NCI-H146 treated with DMSO at 0.1 percent for 48 hours (cell line): Measurements from ENCODE around the gene TMEM271.
"Not testable (repeated sequence)": the region's sequence is repeated elsewhere in the genome, so short reads cannot be mapped to it uniquely, and the experiment has no call there.

Experiments used
- DNase-seq: peaks from one replicate; lab custom pipeline; 2025; ENCODE audit not compliant: unreplicated experiment; lab: John Stamatoyannopoulos, UW

The TMEM271 gene

DNA sequence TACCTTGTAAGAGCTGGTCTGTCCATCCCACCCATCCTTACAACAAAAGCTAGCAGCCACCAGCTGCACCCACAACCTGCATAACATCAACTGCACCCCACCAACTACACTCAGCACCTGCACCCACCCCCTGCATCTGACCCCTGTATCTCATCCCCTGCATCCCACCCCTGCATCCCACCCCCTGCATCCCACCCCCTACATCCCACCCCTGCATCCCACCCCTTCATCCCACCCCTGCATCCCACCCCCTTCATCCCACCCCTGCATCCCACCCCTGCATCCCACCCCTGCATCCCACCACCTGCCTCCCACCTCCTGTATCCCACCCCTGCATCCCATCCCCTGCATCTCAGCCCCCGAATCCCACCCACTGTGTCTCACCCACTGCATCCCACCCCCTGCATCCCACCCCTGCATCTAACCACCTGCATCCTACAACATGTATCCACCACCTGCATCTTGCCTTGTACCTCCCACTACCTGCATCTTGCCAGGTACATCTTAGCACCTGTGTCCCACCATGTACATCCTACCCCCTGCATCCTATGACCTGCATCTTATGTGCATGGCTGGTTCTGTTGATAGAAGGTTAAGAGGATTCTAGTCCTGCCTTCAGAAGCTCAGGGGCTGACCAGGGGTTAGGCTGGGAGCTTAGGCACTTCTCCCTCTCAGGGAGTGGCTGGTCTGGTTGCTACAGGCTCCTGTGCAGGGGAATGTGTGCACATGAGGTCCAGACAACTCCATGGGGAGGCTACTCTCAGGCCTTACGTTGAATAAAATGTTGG is 9.4 kb downstream of the TMEM271 start:
- no peak for DNase-seq

DNA sequence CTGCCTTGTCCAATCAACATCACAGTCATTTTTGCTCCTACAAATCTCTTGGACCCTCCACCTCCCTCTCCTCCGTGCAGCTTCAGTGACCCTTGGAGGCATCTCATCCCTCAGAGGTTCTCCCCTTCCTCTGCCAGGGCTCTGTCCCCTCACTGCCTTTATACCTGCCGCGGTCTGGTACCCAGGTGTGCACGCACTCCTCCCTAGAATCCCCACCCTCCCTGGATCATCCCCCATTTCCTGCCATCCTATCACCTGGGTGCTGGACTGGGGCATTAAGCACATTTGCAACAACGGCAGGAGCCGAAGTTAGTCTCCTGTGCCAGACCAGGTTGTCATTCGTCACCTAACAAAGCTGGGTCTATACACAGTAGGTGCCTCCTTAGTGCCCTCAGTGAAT is 10.1 kb downstream of the TMEM271 start:
- DNase-seq = no peak

DNA sequence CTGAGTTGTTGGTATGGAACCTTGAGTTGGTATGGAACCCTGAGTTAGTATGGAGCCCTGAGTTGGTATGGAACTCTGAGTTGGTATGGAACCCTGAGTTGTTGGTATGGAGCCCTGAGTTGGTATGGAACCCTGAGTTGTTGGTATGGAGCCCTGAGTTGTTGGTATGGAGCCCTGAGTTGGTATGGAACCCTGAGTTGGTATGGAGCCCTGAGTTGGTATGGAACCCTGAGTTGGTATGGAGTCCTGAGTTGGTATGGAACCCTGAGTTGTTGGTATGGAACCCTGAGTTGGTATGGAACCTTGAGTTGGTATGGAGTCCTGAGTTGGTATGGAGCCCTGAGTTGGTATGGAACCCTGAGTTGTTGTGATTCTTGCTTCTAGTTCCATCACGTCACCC is 10.5 kb downstream of the TMEM271 start:
- not testable (repeated sequence) for DNase-seq

DNA sequence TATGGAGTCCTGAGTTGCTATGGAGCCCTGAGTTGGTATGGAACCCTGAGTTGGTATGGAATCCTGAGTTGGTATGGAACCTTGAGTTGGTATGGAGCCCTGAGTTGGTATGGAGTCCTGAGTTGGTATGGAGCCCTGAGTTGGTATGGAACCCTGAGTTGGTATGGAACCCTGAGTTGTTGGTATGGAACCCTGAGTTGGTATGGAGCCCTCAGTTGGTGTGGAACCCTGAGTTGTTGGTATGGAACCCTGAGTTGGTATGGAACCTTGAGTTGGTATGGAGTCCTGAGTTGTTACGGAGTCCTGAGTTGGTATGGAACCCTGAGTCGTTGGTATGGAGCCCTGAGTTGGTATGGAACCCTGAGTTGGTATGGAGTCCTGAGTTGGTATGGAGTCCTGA is 13.6 kb downstream of the TMEM271 start:
- DNase-seq = not testable (repeated sequence)

DNA sequence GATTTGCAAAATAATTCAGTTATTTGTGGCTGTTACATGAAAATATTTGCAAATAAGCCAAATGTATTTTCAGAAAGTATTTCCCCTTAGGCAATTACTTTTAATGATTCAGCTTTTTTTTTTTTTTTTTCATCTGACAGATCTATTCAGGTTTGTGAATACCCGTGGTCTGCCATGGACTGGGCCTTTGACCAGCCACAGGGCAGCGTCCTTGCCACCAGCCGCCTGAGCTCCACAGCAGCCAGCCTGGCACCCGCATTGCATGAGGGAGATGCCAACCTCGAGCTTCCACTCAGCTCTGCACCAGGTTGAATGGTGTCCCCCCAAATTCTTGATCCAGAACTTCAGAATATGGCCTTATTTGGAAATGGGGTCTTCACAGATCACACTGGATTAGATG is 14.7 kb downstream of the TMEM271 start:
- no peak for DNase-seq

DNA sequence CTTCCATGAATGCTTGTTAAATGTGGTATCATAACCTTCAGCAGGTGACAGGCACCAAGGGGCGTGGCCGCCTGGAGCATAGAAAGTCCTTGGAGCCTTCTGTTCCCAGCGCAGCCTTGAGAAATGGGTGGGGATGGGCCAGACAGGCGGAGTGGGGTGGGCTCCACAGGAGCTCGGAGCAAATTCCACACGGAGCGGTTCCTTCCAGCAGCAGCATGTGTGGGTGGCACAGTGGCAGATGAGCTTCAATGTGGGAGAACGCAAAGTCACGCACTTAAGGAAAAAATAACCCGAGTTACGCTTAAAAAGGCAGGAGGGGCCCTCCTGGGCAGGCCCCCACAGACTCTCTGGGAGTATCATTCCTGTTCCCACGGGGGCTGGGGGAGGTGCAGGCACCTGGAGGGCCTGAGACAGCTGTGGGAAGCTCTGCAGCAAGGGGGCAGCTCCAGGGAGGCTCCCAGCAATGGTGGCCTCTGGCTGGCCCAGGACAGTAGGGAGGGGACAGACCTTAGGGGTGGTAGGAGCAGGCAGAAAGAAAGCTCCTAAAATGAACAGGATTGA is 15.3 kb downstream of the TMEM271 start:
- DNase-seq = no peak

DNA sequence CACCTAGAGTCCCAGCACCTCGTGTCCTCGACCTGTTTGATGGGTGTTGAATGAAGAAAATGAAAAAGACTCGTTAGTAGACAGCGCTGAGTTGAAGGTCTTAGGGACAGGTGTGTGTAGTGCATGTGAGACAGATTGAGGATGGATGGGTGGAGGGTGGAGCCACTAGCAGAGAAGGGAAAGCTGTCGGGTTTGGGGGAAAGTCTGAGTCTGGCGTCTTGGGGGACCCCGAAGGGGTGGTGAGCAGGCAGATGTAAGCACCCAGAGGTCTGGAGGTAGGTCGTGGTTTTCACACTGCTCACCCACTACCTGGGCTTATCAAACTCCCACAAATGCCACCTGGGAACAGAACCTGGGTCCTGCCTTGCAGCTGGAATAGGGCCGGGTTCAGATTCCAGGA is 16.0 kb downstream of the TMEM271 start:
- DNase-seq = no peak

DNA sequence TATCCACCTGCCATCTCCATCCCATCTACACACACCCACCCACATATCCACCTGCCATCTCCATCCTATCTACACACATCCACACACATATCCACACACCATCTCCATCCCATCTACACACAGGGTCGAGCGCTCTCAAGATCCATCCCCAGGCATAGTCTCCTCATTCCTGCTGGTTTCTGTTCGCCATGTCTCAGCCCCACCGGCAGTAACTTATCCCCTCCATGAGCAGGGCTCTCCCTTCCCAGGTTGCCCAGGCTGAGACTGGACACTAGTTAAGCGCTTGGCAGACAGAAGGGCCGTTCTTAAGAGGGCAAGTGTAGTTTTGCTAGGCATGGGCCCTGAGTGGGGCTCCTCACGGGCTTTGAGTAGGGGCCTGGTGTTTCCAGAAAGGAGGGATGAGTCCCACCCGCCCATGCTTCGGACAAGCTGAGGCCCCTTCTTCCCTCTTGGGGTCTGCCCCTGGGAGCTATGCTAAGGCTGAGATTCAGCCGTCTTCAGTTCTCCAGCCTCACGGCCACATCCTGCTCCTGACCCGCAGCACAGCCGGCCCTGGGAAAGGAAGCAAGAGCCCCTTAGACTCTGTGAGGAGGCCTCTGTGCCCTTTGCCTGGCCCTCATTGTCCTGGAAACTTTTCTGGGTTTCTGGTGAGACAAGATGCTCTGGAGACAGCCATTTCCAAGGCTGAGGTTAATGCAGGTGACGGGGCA is 20.4 kb downstream of the TMEM271 start:
- DNase-seq = no peak

DNA sequence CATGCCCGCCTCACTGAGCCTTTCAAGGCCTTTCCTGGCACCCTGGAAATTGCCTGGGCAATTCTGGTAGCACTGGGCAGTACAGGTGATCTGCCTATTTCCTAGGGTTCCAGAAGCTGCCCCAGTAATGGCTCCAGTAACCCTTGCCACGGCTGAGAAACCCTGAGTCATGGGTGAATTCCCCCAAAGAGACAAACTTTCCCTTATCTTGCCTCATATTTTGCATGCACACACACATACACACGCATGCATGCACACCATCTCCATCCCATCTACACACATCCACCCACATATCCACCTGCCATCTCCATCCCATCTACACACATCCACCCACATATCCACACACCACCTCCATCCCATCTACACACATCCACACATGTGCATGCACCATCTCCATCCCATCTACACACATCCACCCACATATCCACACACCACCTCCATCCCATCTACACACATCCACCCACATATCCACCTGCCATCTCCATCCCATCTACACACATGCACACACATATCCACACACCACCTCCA is 21.2 kb downstream of the TMEM271 start:
- not testable (repeated sequence) for DNase-seq

DNA sequence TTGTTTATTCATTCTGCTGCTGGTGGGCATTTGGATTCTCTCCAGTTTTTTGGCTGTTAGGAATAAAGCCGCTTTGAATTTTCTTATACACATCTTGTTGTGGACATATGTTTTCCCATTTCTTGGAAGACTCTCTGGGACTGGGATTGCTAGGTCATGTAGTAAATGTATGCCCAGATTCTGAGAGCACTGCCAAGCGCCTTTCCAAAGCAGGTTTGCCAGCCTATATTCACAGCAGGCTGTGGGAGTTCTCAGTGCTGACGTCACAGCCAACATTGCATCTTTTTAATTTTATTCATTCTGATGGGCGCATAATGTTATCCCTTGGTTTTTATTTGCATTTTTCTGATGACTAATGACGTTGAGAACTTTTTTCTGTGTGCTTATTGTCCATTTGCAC is 24.1 kb downstream of the TMEM271 start:
- no peak for DNase-seq

DNA sequence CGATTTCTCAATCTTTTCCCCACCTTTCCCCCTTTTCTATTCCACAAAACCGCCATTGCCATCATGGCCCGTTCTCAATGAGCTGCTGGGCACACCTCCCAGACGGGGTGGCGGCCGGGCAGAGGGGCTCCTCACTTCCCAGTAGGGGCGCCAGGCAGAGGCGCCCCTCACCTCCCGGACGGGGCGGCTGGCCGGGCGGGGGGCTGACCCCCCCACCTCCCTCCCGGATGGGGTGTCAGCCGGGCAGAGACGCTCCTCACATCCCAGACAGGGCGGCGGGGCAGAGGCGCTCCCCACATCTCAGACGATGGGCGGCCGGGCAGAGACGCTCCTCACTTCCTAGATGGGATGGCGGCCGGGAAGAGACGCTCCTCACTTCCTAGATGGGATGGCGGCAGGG is 25.8 kb downstream of the TMEM271 start:
- DNase-seq = not testable (repeated sequence)

DNA sequence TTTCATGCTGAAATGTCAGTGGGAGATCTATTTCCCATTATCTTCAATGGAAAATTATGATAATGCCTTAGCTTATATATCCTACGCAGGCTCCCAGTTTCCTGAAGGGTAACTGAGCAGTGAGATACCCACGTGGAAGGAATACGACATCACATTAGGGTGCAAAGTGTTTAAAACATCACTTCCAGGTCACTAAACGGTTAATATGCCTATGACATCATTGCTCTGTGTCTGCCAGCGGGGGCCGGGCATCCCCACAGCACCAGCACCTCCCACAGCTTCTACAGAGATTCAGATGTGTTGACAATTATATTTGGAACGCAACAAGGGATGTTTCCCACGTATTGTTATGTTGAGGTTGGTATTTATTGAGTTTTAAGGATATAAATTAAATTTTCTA is 27.1 kb downstream of the TMEM271 start:
- DNase-seq = no peak

DNA sequence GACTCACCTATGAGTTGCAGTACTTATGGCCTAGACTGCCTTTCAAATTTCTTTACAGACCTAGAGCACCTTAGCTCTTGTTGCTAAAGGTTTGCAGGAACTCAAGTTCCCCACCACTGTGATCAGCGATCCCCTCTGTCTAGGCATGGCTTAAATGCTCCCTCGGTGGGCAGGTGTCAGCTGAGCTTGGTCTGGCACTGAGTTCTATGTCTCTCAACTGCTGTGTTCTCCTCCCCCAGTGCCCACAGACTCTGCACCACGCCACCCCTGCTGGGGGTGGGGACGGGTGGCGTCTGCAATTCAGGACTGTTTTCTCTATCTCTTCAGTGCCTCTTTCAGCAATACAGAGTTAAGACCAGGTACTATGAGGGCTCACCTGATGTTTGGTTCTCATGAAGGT is 30.5 kb downstream of the TMEM271 start:
- DNase-seq = no peak

DNA sequence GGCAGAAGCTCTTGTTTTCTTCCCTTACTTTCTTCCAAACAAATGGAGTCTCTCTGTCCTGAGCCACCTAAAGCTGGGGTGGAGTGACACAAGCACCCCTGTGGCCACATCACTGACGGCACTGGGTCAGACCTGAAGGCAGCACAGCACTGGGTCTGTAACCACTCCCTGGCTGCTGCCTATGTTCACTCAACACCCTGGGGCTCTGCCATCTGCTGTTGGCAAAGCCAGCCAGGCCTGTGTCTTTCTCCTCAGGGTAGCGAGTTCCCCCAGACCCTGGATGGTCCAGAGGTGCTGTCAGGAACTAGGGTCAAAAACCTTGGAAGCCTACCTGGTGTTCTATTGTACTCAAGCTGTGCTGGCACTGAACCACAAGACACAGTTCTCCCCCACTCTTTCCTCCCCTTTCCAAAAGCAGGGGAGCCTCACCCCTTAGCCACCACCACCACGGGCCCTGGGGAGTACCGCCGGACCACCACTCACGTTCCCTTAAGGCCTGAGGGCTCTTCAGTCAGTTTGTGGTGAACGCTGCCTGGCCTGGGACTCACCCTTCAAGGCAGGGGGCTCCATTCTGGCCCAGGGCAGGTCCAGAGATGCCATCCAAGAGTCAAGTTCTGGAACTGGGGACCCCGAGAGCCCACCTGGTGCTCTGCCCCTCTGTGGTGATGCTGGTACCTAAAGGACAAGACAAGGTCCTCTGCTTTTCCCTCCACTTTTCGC is 31.5 kb downstream of the TMEM271 start:
- no peak for DNase-seq

DNA sequence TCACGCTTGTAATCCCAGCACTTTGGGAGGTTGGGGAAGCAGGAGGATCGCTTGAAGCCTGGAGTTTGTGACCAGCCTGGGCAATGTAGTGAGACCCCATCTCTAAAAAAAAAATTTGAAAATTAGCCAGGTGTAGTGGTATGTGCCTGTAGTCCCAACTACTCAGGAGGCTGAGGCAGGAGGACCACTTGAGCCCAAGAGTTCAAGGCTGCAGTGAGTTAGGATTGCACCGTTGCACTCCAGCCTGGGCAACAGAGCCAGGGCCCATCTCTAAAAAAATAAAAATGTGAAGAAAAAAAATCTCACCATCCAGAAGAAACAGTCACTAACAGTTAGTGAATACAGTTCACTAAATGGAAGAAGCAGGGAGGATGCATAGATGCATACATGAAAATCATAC is 34.8 kb downstream of the TMEM271 start:
- DNase-seq = no peak

DNA sequence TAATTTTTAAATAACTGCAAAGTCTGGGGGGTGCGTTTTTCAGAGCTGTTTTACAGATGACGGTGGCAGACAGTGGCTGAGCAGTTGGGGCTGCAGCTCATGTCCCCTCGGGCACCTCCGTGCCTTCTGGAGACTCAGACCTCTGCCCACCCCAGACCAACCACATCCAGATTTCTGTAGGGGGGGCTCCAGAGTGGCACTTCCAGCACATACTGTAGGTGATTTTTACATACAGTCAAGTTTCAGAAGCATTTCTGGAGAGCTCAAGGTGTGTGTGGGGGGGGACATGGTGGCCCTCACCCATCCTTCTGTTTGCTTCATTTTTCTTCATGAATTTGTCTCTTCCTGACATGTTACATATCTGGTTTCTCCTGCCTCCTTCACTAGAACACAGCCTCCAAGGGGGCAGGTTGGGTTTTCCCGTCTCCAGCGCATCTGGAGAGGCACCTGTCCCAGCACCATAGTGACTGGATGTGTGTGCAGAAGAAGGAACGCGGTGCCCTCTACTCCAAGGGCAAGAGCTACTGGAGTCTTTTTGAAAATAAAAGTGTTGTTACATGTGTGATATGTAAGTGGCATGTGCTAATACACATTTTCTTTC is 37.5 kb downstream of the TMEM271 start:
- no peak for DNase-seq

DNA sequence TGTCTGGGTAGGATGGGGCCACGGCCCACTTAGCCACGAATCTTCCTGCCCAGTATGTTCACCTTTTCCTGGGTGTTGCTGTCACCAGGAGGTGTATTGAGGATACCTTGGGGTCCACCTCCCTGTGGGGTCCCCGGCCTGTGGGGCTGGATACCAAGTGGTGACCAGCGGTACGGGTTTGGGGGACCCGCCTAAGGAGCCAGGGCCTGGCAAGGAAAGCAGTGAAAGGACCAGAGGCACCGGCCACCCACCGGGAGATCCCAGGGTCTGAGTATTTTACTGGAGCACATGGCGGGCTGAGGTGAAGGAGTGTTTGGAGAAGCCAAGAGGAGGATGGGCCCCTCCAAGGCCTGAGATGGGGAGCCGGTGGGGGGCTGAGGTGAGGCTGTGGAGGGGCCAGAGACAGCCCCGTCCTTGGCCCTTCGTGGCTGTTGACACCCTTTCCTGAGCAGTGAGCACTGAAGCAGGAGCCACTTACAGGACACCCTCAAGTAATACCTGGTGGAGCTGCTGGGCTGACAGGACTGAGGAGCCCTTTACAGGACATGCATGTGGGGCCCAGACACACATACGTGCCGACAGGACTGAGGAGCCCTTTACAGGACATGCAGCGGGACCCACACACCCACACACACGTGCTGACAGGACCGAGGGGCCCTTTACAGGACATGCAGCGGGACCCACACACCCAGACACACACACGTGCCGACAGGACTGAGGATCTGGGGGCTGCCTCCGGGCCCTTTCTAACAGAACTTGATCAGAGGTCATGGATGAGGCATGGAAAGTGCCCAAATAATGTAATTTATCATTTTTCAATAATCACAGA is 38.4 kb downstream of the TMEM271 start:
- no peak for DNase-seq

DNA sequence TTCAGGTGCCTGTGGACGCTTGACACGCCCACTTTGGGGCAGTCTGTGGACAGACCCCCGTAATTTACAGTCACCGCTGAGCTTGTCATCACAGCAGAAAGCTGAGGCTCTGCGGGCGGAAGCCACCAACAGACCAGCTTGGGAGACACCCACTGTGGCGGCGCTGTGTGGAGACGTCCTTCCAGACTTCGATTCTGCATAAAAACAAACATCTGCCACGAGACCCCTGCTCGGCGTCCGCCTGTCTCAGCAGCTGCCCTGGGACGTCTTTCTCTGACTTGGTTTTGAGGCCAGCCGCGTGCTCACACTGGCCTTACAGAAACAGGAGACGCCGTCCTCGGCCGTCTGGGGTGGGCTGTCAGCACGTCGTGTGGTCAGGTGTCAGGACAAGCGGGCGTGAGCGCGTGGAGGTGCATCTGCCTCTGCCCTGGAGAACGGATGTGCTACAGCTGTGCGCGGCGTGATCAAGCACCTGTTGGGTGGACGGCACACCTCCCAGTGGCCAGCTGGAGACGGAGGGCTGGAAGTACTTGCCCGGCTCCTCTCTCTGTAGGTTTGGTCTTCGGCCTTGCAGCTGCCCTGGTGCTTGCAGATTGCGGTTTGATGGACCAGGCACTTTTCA is 39.6 kb downstream of the TMEM271 start:
- no peak for DNase-seq

DNA sequence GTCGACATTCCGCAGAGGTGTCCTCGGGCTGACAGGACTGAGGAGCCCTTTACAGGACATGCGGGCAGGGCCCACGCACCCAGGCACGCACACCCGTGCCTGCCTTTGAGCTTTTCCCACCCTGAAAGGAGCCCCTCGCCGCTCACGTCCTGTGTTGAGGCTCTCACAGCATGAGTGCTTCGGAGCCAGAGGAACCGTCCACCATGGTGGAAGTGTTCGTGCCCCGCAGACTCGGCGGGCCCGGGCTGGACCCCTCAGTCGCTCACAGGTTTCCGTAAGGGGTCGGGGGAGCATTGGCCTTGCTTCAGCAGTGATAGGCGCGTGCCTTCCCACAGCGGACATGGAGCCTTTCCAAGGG is 40.2 kb downstream of the TMEM271 start:
- no peak for DNase-seq
